Spleen (tissue), 7 donors: Measurements from ENCODE around the gene TLR9.

Experiments used
- POLR2A ChIP-seq, 3 donors: fragments of 450-650 bp; IDR thresholded peaks; one replicate each; pipeline ENCODE4 v1.5.1; 2017; ENCODE audit warnings: antibody characterized with exemption in 3 of 3, mild to moderate bottlenecking in 1 of 3
- POLR2AphosphoS5 ChIP-seq, 3 donors: sonication (generic); formaldehyde crosslinking; IDR thresholded peaks; one replicate each; pipeline ENCODE4 v1.5.1; 2017; ENCODE audit warnings: antibody characterized with exemption in 3 of 3
- TF ChIP-seq, protein P1 (sequence below), 11 experiments: fragments of 200-600 bp in 7 of 11; fragments of 450-650 bp in 4 of 11; sonication (generic) in 4 of 11; IDR thresholded peaks in 8 of 11; conservative IDR thresholded peaks in 3 of 11; 1 replicate in 7 of 11; 2 replicates in 4 of 11; pipeline versions ENCODE4 v1.4.0 to v1.8.0; 2016 to 2021; ENCODE audit warnings: antibody characterized with exemption in 11 of 11, inconsistent platforms in 4 of 11, mild to moderate bottlenecking in 1 of 11
- donor health status: DM: no; HTN: no; CAD: no; lungs with moderate emphysema.
- donor health status: DM: no; HTN: no; CAD: no.
- donor health status: DM: no; HTN: no; CAD: no.

DNA sequence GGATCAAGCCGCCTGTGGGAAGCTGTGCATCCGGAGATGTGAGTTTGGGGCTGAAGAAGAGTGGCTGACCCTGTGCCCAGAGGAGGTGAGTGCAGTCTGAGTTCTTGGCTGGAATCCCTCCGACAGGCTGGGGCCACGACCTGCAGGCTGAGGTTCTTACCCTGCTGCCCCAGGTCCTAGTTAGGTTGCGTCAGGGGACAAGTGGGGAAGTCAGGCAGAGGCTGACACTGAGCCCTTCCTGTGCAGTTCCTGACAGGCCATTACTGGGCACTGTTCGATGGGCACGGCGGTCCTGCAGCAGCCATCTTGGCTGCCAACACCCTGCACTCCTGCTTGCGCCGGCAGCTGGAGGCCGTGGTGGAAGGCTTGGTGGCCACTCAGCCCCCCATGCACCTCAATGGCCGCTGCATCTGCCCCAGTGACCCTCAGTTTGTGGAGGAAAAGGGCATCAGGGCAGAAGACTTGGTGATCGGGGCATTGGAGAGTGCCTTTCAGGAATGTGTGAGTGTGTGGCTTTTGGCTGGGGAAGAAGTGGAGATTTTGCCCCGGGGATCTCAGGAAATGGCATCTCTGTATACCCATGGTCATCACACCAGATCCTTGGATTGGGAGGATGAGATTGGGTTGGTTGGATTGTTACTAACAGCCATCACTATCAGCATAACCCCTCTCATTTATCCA, 21.4 kb upstream of the TLR9 start:
- TF ChIP-seq, protein P1, sequence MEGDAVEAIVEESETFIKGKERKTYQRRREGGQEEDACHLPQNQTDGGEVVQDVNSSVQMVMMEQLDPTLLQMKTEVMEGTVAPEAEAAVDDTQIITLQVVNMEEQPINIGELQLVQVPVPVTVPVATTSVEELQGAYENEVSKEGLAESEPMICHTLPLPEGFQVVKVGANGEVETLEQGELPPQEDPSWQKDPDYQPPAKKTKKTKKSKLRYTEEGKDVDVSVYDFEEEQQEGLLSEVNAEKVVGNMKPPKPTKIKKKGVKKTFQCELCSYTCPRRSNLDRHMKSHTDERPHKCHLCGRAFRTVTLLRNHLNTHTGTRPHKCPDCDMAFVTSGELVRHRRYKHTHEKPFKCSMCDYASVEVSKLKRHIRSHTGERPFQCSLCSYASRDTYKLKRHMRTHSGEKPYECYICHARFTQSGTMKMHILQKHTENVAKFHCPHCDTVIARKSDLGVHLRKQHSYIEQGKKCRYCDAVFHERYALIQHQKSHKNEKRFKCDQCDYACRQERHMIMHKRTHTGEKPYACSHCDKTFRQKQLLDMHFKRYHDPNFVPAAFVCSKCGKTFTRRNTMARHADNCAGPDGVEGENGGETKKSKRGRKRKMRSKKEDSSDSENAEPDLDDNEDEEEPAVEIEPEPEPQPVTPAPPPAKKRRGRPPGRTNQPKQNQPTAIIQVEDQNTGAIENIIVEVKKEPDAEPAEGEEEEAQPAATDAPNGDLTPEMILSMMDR (IDR thresholded peaks at IDR 0.05 in 8 of 11, conservative IDR thresholded peaks at IDR 0.05 in 3 of 11), result no peak
- TF ChIP-seq POLR2AphosphoS5 (IDR thresholded peaks at IDR 0.05) (peak; percentile 70 to 83 (median 81)), POLR2A (IDR thresholded peaks at IDR 0.05) (no peak)
